ENCODE measurements around the gene ARHGAP33. TPM values are rescaled to one million over a fixed set of nuclear protein-coding genes. Genes with fewer than 3 reads are reported as not detected.

The ARHGAP33 gene
- polyA plus RNA-seq, 1 donor (not counting 4 experiments of a cell fraction or from before 2014, with no cell fraction given), result 0.49 TPM

GRCh38 chr19:35750167-35750566 lies 25.2 kb upstream of the ARHGAP33 start:
- no peaks in the 10 kb centered on the region for H4K20me1 ChIP-seq (ENCODE audit: control insufficient read depth, extremely low read depth, insufficient read depth, low read length)
- no peaks in the 10 kb centered on the region for H3K27me3 ChIP-seq (ENCODE audit: control insufficient read depth, extremely low read depth, insufficient read depth, low read length)
- no peak overlapping the region for H3K27ac ChIP-seq (ENCODE audit: control insufficient read depth, insufficient read depth, low read length)
- no peak for DNase-seq (ENCODE audit: low read depth, low spot score)
- H3K9me1 ChIP-seq (ENCODE audit: control insufficient read depth, extremely low read depth, insufficient read depth, low read length), result no peaks in the 10 kb centered on the region
- H3K4me1 ChIP-seq (ENCODE audit: control insufficient read depth, extremely low read depth, insufficient read depth, low read length), result peaks cover 21% of the 10 kb centered on the region
- FAIRE-seq, result no peak
- peaks cover 28% of the 10 kb centered on the region for H3K79me2 ChIP-seq (ENCODE audit: control insufficient read depth, insufficient read depth, low read length)
- peaks cover 13 to 23% of the 10 kb centered on the region in 2 experiments for H3K36me3 ChIP-seq (ENCODE audit: control insufficient read depth in 2 of 2, extremely low read depth in 1 of 2, insufficient read depth in 2 of 2, low read length in 2 of 2)
- dilution Hi-C loops (cut with MboI; ENCODE audit: extremely low pct_ligation_motif_present, low sequenced_read_pairs), result no loop called here
- H3K9me3 ChIP-seq (ENCODE audit: control insufficient read depth, low read depth, low read length), result no peaks in the 10 kb centered on the region
- H3K4me2 ChIP-seq (ENCODE audit: control insufficient read depth, extremely low read depth, insufficient read depth, low read depth, low read length), result no peak overlapping the region
- no peak overlapping the region for H3K9ac ChIP-seq (ENCODE audit: control insufficient read depth, extremely low read depth, insufficient read depth, low read length)
- no peak overlapping the region for H2AFZ ChIP-seq (ENCODE audit: control insufficient read depth, low read length)
- TF ChIP-seq CTCF (optimal IDR thresholded peaks at IDR 0.05 in 1 of 3, IDR thresholded peaks at IDR 0.05 in 1 of 3, conservative IDR thresholded peaks at IDR 0.05 in 1 of 3; ENCODE audit: extremely low read depth in 1 of 3, insufficient read depth in 2 of 3, low read length in 3 of 3) (no peak), EZH2 (IDR thresholded peaks at IDR 0.05; ENCODE audit: low read length) (no peak)
- no peak overlapping the region for H3K4me3 ChIP-seq (ENCODE audit: control insufficient read depth in 2 of 3, extremely low read depth in 1 of 3, insufficient read depth in 2 of 3, low read depth in 1 of 3, low read length in 3 of 3)

GRCh38 chr19:35751839-35752745 lies 23.3 kb upstream of the ARHGAP33 start:
- TF ChIP-seq CTCF (optimal IDR thresholded peaks at IDR 0.05 in 1 of 3, IDR thresholded peaks at IDR 0.05 in 1 of 3, conservative IDR thresholded peaks at IDR 0.05 in 1 of 3; ENCODE audit: extremely low read depth in 1 of 3, insufficient read depth in 2 of 3, low read length in 3 of 3) (no peak), EZH2 (IDR thresholded peaks at IDR 0.05; ENCODE audit: low read length) (no peak)
- FAIRE-seq, result no peak

More at GRCh38 chr19:35751839-35752745, 23.3 kb upstream of the ARHGAP33 start:
- no peak overlapping the region for H3K27ac ChIP-seq (ENCODE audit: control insufficient read depth, insufficient read depth, low read length)
- H3K9me1 ChIP-seq (ENCODE audit: control insufficient read depth, extremely low read depth, insufficient read depth, low read length), result no peaks in the 10 kb centered on the region
- no peaks in the 10 kb centered on the region for H3K27me3 ChIP-seq (ENCODE audit: control insufficient read depth, extremely low read depth, insufficient read depth, low read length)
- H2AFZ ChIP-seq (ENCODE audit: control insufficient read depth, low read length), result no peak overlapping the region
- dilution Hi-C loops (cut with MboI; ENCODE audit: extremely low pct_ligation_motif_present, low sequenced_read_pairs), result no loop called here
- H3K4me2 ChIP-seq (ENCODE audit: control insufficient read depth, extremely low read depth, insufficient read depth, low read depth, low read length), result no peak overlapping the region
- H3K79me2 ChIP-seq (ENCODE audit: control insufficient read depth, insufficient read depth, low read length), result peaks cover 17% of the 10 kb centered on the region
- no peak overlapping the region for H3K9ac ChIP-seq (ENCODE audit: control insufficient read depth, extremely low read depth, insufficient read depth, low read length)
- peaks cover 16% of the 10 kb centered on the region for H3K4me1 ChIP-seq (ENCODE audit: control insufficient read depth, extremely low read depth, insufficient read depth, low read length)
- DNase-seq (ENCODE audit: low read depth, low spot score), result no peak
- H3K36me3 ChIP-seq (ENCODE audit: control insufficient read depth in 2 of 2, extremely low read depth in 1 of 2, insufficient read depth in 2 of 2, low read length in 2 of 2), result peaks cover 13 to 23% of the 10 kb centered on the region in 2 experiments
- no peaks in the 10 kb centered on the region for H3K9me3 ChIP-seq (ENCODE audit: control insufficient read depth, low read depth, low read length)
- no peak overlapping the region for H3K4me3 ChIP-seq (ENCODE audit: control insufficient read depth in 2 of 3, extremely low read depth in 1 of 3, insufficient read depth in 2 of 3, low read depth in 1 of 3, low read length in 3 of 3)
- no peaks in the 10 kb centered on the region for H4K20me1 ChIP-seq (ENCODE audit: control insufficient read depth, extremely low read depth, insufficient read depth, low read length)
